Muscle of leg (tissue), 11 donors: ENCODE measurements around the gene FBXW4. TPM values are rescaled to one million over a fixed set of nuclear protein-coding genes. Genes with fewer than 3 reads are reported as not detected.
A peak's percentile ranks its signal among the peaks of the same experiment; 100 is the strongest.

Source experiments
- DNase-seq: peaks from one replicate; pipeline ENCODE4 v3.0.0; 2013
- H3K27ac ChIP-seq: one replicate; pipeline ENCODE4 v1.5.1; 2013; ENCODE audit warnings: mild to moderate bottlenecking, low read length, control low read depth
- H3K27me3 ChIP-seq: one replicate; pipeline ENCODE4 v1.6.1; 2013; ENCODE audit warnings: low read length; ENCODE audit not compliant: control insufficient read depth, insufficient read depth
- H3K36me3 ChIP-seq: one replicate; pipeline ENCODE4 v1.6.1; 2013; ENCODE audit warnings: low read length; ENCODE audit not compliant: control insufficient read depth, insufficient read depth
- H3K4me1 ChIP-seq: one replicate; pipeline ENCODE4 v1.6.1; 2013; ENCODE audit warnings: low read length; ENCODE audit not compliant: control insufficient read depth, insufficient read depth
- H3K4me3 ChIP-seq: one replicate; pipeline ENCODE4 v1.5.1; 2013; ENCODE audit warnings: low read length, control low read depth
- H3K9me3 ChIP-seq: replicated peaks from 2 replicates; pipeline ENCODE4 v1.6.1; 2013; ENCODE audit warnings: low read depth, low read length; ENCODE audit not compliant: control insufficient read depth
- WGBS: methylation state at CpG from one replicate; pipeline ENCODE4 v1.1.5; 2013; ENCODE audit warnings: missing lambda C conversion rate; ENCODE audit not compliant: insufficient coverage; 5-methylcytosine and 5-hydroxymethylcytosine counted together
- polyA plus RNA-seq, 8 donors: library from polyadenylated mRNA; unstranded; fragments of 120-200 nt; gene quantifications; one replicate each; pipeline versions ENCODE4 v1.2.1 to v1.2.3, GENCODE V29; 2013; ENCODE audit warnings: inconsistent platforms in 1 of 8, low replicate concordance in 1 of 8; ENCODE audit not compliant: insufficient read length in 8 of 8, insufficient read depth in 1 of 8
- total RNA-seq: library from RNA; stranded (reverse); fragments of 120-200 nt; gene quantifications from one replicate; pipeline ENCODE4 v1.2.4, GENCODE V29; 2013

The FBXW4 gene
- total and polyA plus RNA-seq, 9 donors: 38.0 to 51.5 (median 44.1) TPM

GRCh38 chr10:101571271-101571925 is 123.6 kb downstream of the FBXW4 start:
- H3K9me3 ChIP-seq: peaks cover 9% of the 10 kb centered on the region
- H3K4me3 ChIP-seq: no peak overlapping the region
- peaks cover 23% of the 10 kb centered on the region for H3K4me1 ChIP-seq
- no peaks in the 10 kb centered on the region for H3K36me3 ChIP-seq
- H3K27me3 ChIP-seq: peaks cover 41% of the 10 kb centered on the region
- H3K27ac ChIP-seq: no peak overlapping the region
- WGBS: 100% methylated on average over 1 of the region's 8 CpGs
- no peak for DNase-seq

- Histone ChIP-seq H3K27ac (no peak overlapping the region), H3K4me1 (peaks cover 25% of the 10 kb centered on the region), H3K9me3 (peaks cover 9% of the 10 kb centered on the region), H3K27me3 (peaks cover 48% of the 10 kb centered on the region), H3K4me3 (peak overlapping the region; percentile 48), H3K36me3 (no peaks in the 10 kb centered on the region)
- WGBS: 6% methylated on average over 27 of the region's 37 CpGs
- peak; percentile 39 for DNase-seq
Observed at GRCh38 chr10:101570428-101571270, 124.3 kb downstream of the FBXW4 start.

GRCh38 chr10:101569622-101570427 is 125.1 kb downstream of the FBXW4 start:
- 0% methylated on average over 49 of the region's 56 CpGs for WGBS
- DNase-seq: peak; percentile 81
- Histone ChIP-seq H3K27ac (no peak overlapping the region), H3K36me3 (no peaks in the 10 kb centered on the region), H3K27me3 (peaks cover 56% of the 10 kb centered on the region), H3K4me1 (peaks cover 25% of the 10 kb centered on the region), H3K9me3 (peaks cover 9% of the 10 kb centered on the region), H3K4me3 (peak overlapping the region; percentile 48)

GRCh38 chr10:101569323-101569621 is 125.7 kb downstream of the FBXW4 start:
- Histone ChIP-seq H3K36me3 (no peaks in the 10 kb centered on the region), H3K4me1 (peaks cover 25% of the 10 kb centered on the region), H3K9me3 (peaks cover 9% of the 10 kb centered on the region), H3K27me3 (peaks cover 61% of the 10 kb centered on the region), H3K27ac (no peak overlapping the region), H3K4me3 (no peak overlapping the region)
- no peak for DNase-seq
- 0% methylated on average over 7 of the region's 11 CpGs for WGBS

GRCh38 chr10:101568054-101568745 is 126.8 kb downstream of the FBXW4 start:
- DNase-seq: no peak
- Histone ChIP-seq H3K27me3 (peaks cover 61% of the 10 kb centered on the region), H3K4me3 (no peak overlapping the region), H3K27ac (no peak overlapping the region), H3K4me1 (peaks cover 25% of the 10 kb centered on the region), H3K9me3 (peaks cover 9% of the 10 kb centered on the region), H3K36me3 (no peaks in the 10 kb centered on the region)
- WGBS: 77% methylated on average over 13 of the region's 17 CpGs

GRCh38 chr10:101567165-101568006 is 127.6 kb downstream of the FBXW4 start:
- DNase-seq: no peak

GRCh38 chr10:101566333-101567164 is 128.4 kb downstream of the FBXW4 start:
- H3K4me3 ChIP-seq: peak overlapping the region; percentile 22
- peaks cover 66% of the 10 kb centered on the region for H3K27me3 ChIP-seq
- H3K9me3 ChIP-seq: no peaks in the 10 kb centered on the region
- peaks cover 25% of the 10 kb centered on the region for H3K4me1 ChIP-seq
- no peak overlapping the region for H3K27ac ChIP-seq
- WGBS: 3% methylated on average over 55 of the region's 59 CpGs
- no peaks in the 10 kb centered on the region for H3K36me3 ChIP-seq
- peak; percentile 56 for DNase-seq

More at GRCh38 chr10:101567165-101568006, 127.6 kb downstream of the FBXW4 start:
- 59% methylated on average over 3 of the region's 7 CpGs for WGBS
- Histone ChIP-seq H3K9me3 (peaks cover under 1% of the 10 kb centered on the region), H3K4me3 (no peak overlapping the region), H3K27me3 (peaks cover 61% of the 10 kb centered on the region), H3K36me3 (no peaks in the 10 kb centered on the region), H3K27ac (no peak overlapping the region), H3K4me1 (peaks cover 25% of the 10 kb centered on the region)

GRCh38 chr10:101565936-101566332 is 129.0 kb downstream of the FBXW4 start:
- 74% methylated on average over 4 of the region's 8 CpGs for WGBS
- H3K4me1 ChIP-seq: peaks cover 22% of the 10 kb centered on the region
- peaks cover 64% of the 10 kb centered on the region for H3K27me3 ChIP-seq
- H3K27ac ChIP-seq: no peak overlapping the region
- no peaks in the 10 kb centered on the region for H3K9me3 ChIP-seq
- DNase-seq: no peak
- H3K4me3 ChIP-seq: no peak overlapping the region
- H3K36me3 ChIP-seq: no peaks in the 10 kb centered on the region
